ENCODE measurements around the gene ITM2C.

Gene ITM2C

GRCh38 chr2:230879271-230879882 lies 14.6 kb downstream of the ITM2C start:
- in situ Hi-C loops (cut with HindIII; ENCODE audit: low pct_unique_long_range_greater_than_20kb, low sequenced_read_pairs) = no loop called here

GRCh38 chr2:230879891-230880290 lies 15.1 kb downstream of the ITM2C start:
- TF ChIP-seq JUND (IDR thresholded peaks at IDR 0.05; ENCODE audit: low read depth) = no peak
- in situ Hi-C loops (cut with HindIII; ENCODE audit: low pct_unique_long_range_greater_than_20kb, low sequenced_read_pairs) = no loop called here

More at GRCh38 chr2:230879271-230879882, 14.6 kb downstream of the ITM2C start:
- DNase-seq (ENCODE audit: low read depth in 1 of 2, low spot score in 1 of 2) = no peak
- TF ChIP-seq JUND (IDR thresholded peaks at IDR 0.05; ENCODE audit: low read depth) = no peak

GRCh38 chr2:230881840-230882239 lies 17.1 kb downstream of the ITM2C start:
- in situ Hi-C loops (cut with HindIII; ENCODE audit: low pct_unique_long_range_greater_than_20kb, low sequenced_read_pairs) = no loop called here
- no peak for TF ChIP-seq JUND (IDR thresholded peaks at IDR 0.05; ENCODE audit: low read depth)
- no peak for DNase-seq (ENCODE audit: low read depth in 1 of 2, low spot score in 1 of 2)

More at GRCh38 chr2:230879891-230880290, 15.1 kb downstream of the ITM2C start:
- DNase-seq (ENCODE audit: low read depth in 1 of 2, low spot score in 1 of 2) = no peak

- no peak for TF ChIP-seq JUND (IDR thresholded peaks at IDR 0.05; ENCODE audit: low read depth)
- in situ Hi-C loops (cut with HindIII; ENCODE audit: low pct_unique_long_range_greater_than_20kb, low sequenced_read_pairs) = no loop called here
- DNase-seq (ENCODE audit: low read depth in 1 of 2, low spot score in 1 of 2) = no peak
Observed at GRCh38 chr2:230885463-230886130, 20.9 kb downstream of the ITM2C start.

- TF ChIP-seq JUND (IDR thresholded peaks at IDR 0.05; ENCODE audit: low read depth) = no peak
- DNase-seq (ENCODE audit: low read depth in 1 of 2, low spot score in 1 of 2) = no peak
- in situ Hi-C loops (cut with HindIII; ENCODE audit: low pct_unique_long_range_greater_than_20kb, low sequenced_read_pairs) = no loop called here
Observed at GRCh38 chr2:230886206-230886605, 21.5 kb downstream of the ITM2C start.

GRCh38 chr2:230886671-230887071 lies 21.9 kb downstream of the ITM2C start:
- in situ Hi-C loops (cut with HindIII; ENCODE audit: low pct_unique_long_range_greater_than_20kb, low sequenced_read_pairs) = no loop called here
- TF ChIP-seq JUND (IDR thresholded peaks at IDR 0.05; ENCODE audit: low read depth) = no peak
- no peak for DNase-seq (ENCODE audit: low read depth in 1 of 2, low spot score in 1 of 2)

- TF ChIP-seq JUND (IDR thresholded peaks at IDR 0.05; ENCODE audit: low read depth) = no peak
- in situ Hi-C loops (cut with HindIII; ENCODE audit: low pct_unique_long_range_greater_than_20kb, low sequenced_read_pairs) = no loop called here
Observed at GRCh38 chr2:230887342-230887741, 22.6 kb downstream of the ITM2C start.

GRCh38 chr2:230888824-230889400 lies 24.2 kb downstream of the ITM2C start:
- in situ Hi-C loops (cut with HindIII; ENCODE audit: low pct_unique_long_range_greater_than_20kb, low sequenced_read_pairs) = no loop called here
- no peak for DNase-seq (ENCODE audit: low read depth in 1 of 2, low spot score in 1 of 2)
- TF ChIP-seq JUND (IDR thresholded peaks at IDR 0.05; ENCODE audit: low read depth) = no peak

More at GRCh38 chr2:230887342-230887741, 22.6 kb downstream of the ITM2C start:
- no peak for DNase-seq (ENCODE audit: low read depth in 1 of 2, low spot score in 1 of 2)

GRCh38 chr2:230889911-230890601 lies 25.3 kb downstream of the ITM2C start:
- DNase-seq (ENCODE audit: low read depth in 1 of 2, low spot score in 1 of 2) = no peak
- in situ Hi-C loops (cut with HindIII; ENCODE audit: low pct_unique_long_range_greater_than_20kb, low sequenced_read_pairs) = no loop called here
- no peak for TF ChIP-seq JUND (IDR thresholded peaks at IDR 0.05; ENCODE audit: low read depth)

GRCh38 chr2:230890646-230891045 lies 25.9 kb downstream of the ITM2C start:
- in situ Hi-C loops (cut with HindIII; ENCODE audit: low pct_unique_long_range_greater_than_20kb, low sequenced_read_pairs) = no loop called here
- no peak for DNase-seq (ENCODE audit: low read depth in 1 of 2, low spot score in 1 of 2)
- TF ChIP-seq JUND (IDR thresholded peaks at IDR 0.05; ENCODE audit: low read depth) = no peak

GRCh38 chr2:230891064-230891463 lies 26.3 kb downstream of the ITM2C start:
- TF ChIP-seq JUND (IDR thresholded peaks at IDR 0.05; ENCODE audit: low read depth) = no peak
- no peak for DNase-seq (ENCODE audit: low read depth in 1 of 2, low spot score in 1 of 2)
- in situ Hi-C loops (cut with HindIII; ENCODE audit: low pct_unique_long_range_greater_than_20kb, low sequenced_read_pairs) = no loop called here

- no peak for DNase-seq (ENCODE audit: low read depth in 1 of 2, low spot score in 1 of 2)
- in situ Hi-C loops (cut with HindIII; ENCODE audit: low pct_unique_long_range_greater_than_20kb, low sequenced_read_pairs) = no loop called here
- TF ChIP-seq JUND (IDR thresholded peaks at IDR 0.05; ENCODE audit: low read depth) = no peak
Observed at GRCh38 chr2:230891509-230891908, 26.8 kb downstream of the ITM2C start.

GRCh38 chr2:230893338-230893737 lies 28.6 kb downstream of the ITM2C start:
- no peak for DNase-seq (ENCODE audit: low read depth in 1 of 2, low spot score in 1 of 2)
- in situ Hi-C loops (cut with HindIII; ENCODE audit: low pct_unique_long_range_greater_than_20kb, low sequenced_read_pairs) = no loop called here
- TF ChIP-seq JUND (IDR thresholded peaks at IDR 0.05; ENCODE audit: low read depth) = no peak

Measured in T47D (cell line).